SU-DHL-6 (cell line): ENCODE measurements around the gene ACOT8.
A peak's percentile ranks its signal among the peaks of the same experiment; 100 is the strongest.

ENCODE experiments used
- H2AFZ ChIP-seq: fragments of 200-600 bp; sonication (generic); 2 replicates; pipeline ENCODE4 v1.6.1; 2014; ENCODE audit warnings: low read depth, mild to moderate bottlenecking, moderate library complexity, mixed read lengths, antibody characterized with exemption, low read length; ENCODE audit not compliant: severe bottlenecking
- H3F3A ChIP-seq: fragments of 200-600 bp; shearing (Covaris generic); 2 replicates; pipeline ENCODE4 v1.6.0; 2016; ENCODE audit warnings: antibody characterized with exemption, mild to moderate bottlenecking; ENCODE audit not compliant: insufficient read depth
- H3K27ac ChIP-seq: fragments of 200-600 bp; sonication (generic); 2 replicates; pipeline ENCODE4 v1.5.1; 2016; ENCODE audit warnings: low read depth, mild to moderate bottlenecking, low read length, moderate library complexity, mixed read lengths
- H3K27me3 ChIP-seq: fragments of 200-600 bp; sonication (generic), shearing (Covaris generic); 2 replicates; pipeline ENCODE4 v1.6.0; 2014; ENCODE audit warnings: mild to moderate bottlenecking, low read length
- H3K36me3 ChIP-seq: fragments of 200-600 bp; sonication (generic); 2 replicates; pipeline ENCODE4 v1.6.1; 2014; ENCODE audit warnings: mild to moderate bottlenecking, low read length, mixed read lengths
- H3K4me2 ChIP-seq: fragments of 300-600, 200-600 bp; shearing (Covaris generic), sonication (generic); 2 replicates; pipeline ENCODE4 v1.6.0; 2014; ENCODE audit warnings: low read length, low read depth, mild to moderate bottlenecking; ENCODE audit not compliant: poor library complexity, severe bottlenecking
- H3K4me3 ChIP-seq: fragments of 200-600 bp; sonication (generic); 2 replicates; pipeline ENCODE4 v1.5.1; 2014; ENCODE audit warnings: antibody characterized with exemption, low read length, mild to moderate bottlenecking, mixed read lengths; ENCODE audit not compliant: insufficient read depth, poor library complexity, severe bottlenecking
- H3K79me2 ChIP-seq: fragments of 200-600 bp; sonication (generic); 2 replicates; pipeline ENCODE4 v1.6.1; 2014; ENCODE audit warnings: mild to moderate bottlenecking, low read length, moderate library complexity; ENCODE audit not compliant: insufficient read depth
- H3K9ac ChIP-seq: fragments of 200-600 bp; sonication (generic); 2 replicates; pipeline ENCODE4 v1.7.0; 2014; ENCODE audit warnings: mild to moderate bottlenecking, low read length
- H3K9me2 ChIP-seq: fragments of 200-600 bp; sonication (generic); replicated peaks from 2 replicates; pipeline ENCODE4 v1.6.1; 2014; ENCODE audit warnings: low read length; ENCODE audit not compliant: insufficient read depth
- H3K9me3 ChIP-seq: fragments of 200-600 bp; sonication (generic); 2 replicates; pipeline ENCODE4 v1.6.1; 2014; ENCODE audit warnings: low read length, mixed read lengths; ENCODE audit not compliant: insufficient read depth
- H4K20me1 ChIP-seq: fragments of 200-600 bp; sonication (generic); 2 replicates; pipeline ENCODE4 v1.6.1; 2014; ENCODE audit warnings: low read depth, mild to moderate bottlenecking, antibody characterized with exemption, low read length, moderate library complexity, mixed read lengths
- CTCF ChIP-seq: fragments of 200-600 bp; sonication (generic); IDR thresholded peaks from one replicate; pipeline ENCODE4 v1.5.1; 2017; ENCODE audit warnings: antibody characterized with exemption, mild to moderate bottlenecking, low read length, moderate library complexity; ENCODE audit not compliant: insufficient read depth, poor library complexity, severe bottlenecking
- EZH2phosphoT487 ChIP-seq: fragments of 200-600 bp; sonication (generic), shearing (Covaris generic); conservative IDR thresholded peaks from 2 replicates; pipeline ENCODE4 v1.6.1; 2018; ENCODE audit warnings: mild to moderate bottlenecking, antibody characterized with exemption, low read length, moderate library complexity, mixed read lengths

ACOT8 gene

GRCh38 chr20:45882469-45883099 is 25.4 kb upstream of the ACOT8 start:
- H3K27ac ChIP-seq: no peak overlapping the region
- H3K4me3 ChIP-seq: no peak overlapping the region
- no peak overlapping the region for H2AFZ ChIP-seq
- H3K9me2 ChIP-seq: no peaks in the 10 kb centered on the region
- no peaks in the 10 kb centered on the region for H3K9me3 ChIP-seq
- no peak overlapping the region for H3K9ac ChIP-seq
- no peak for TF ChIP-seq CTCF
- TF ChIP-seq EZH2phosphoT487: no peak
- H3F3A ChIP-seq: no peaks in the 10 kb centered on the region
- no peaks in the 10 kb centered on the region for H3K36me3 ChIP-seq
- peaks cover 5% of the 10 kb centered on the region for H3K79me2 ChIP-seq
- no peaks in the 10 kb centered on the region for H3K27me3 ChIP-seq
- H4K20me1 ChIP-seq: no peaks in the 10 kb centered on the region
- no peak overlapping the region for H3K4me2 ChIP-seq

- H3K9me2 ChIP-seq: no peaks in the 10 kb centered on the region
- H3K9me3 ChIP-seq: no peaks in the 10 kb centered on the region
- H3K27ac ChIP-seq: 0 out of 2 replicates have a peak within 1 kb of the TSS, but pooled peaks have one; percentile 10
- TF ChIP-seq CTCF: no peak
- no peak for TF ChIP-seq EZH2phosphoT487
- no peaks in the 10 kb centered on the region for H3K27me3 ChIP-seq
- peak within 1 kb of the TSS; percentile 97 for H3K4me2 ChIP-seq
- H3K79me2 ChIP-seq: peaks cover 5% of the 10 kb centered on the region
- H4K20me1 ChIP-seq: no peaks in the 10 kb centered on the region
- H3K9ac ChIP-seq: peak within 1 kb of the TSS; percentile 78
- H3K4me3 ChIP-seq: peak within 1 kb of the TSS; percentile 74
- H3K36me3 ChIP-seq: no peaks in the 10 kb centered on the region
- no peaks in the 10 kb centered on the region for H3F3A ChIP-seq
- H2AFZ ChIP-seq: peak within 1 kb of the TSS; percentile 29
Observed at GRCh38 chr20:45880988-45881788, 24.0 kb upstream of the ACOT8 start, which contains the start of gene ZSWIM1. Gene ZSWIM1, plus strand, starts transcription at chr20:45881227. Its CDS starts 1,366 bp downstream, at chr20:45882593.

GRCh38 chr20:45878076-45878761 is 21.0 kb upstream of the ACOT8 start:
- H3F3A ChIP-seq: no peaks in the 10 kb centered on the region
- H3K27me3 ChIP-seq: no peaks in the 10 kb centered on the region
- H3K79me2 ChIP-seq: peaks cover 5% of the 10 kb centered on the region
- no peak for TF ChIP-seq EZH2phosphoT487
- no peak for TF ChIP-seq CTCF
- no peaks in the 10 kb centered on the region for H3K9me2 ChIP-seq
- H4K20me1 ChIP-seq: no peaks in the 10 kb centered on the region
- no peak overlapping the region for H3K4me3 ChIP-seq
- H2AFZ ChIP-seq: no peak overlapping the region
- no peak overlapping the region for H3K4me2 ChIP-seq
- no peak overlapping the region for H3K9ac ChIP-seq
- H3K27ac ChIP-seq: no peak overlapping the region
- no peaks in the 10 kb centered on the region for H3K36me3 ChIP-seq
- no peaks in the 10 kb centered on the region for H3K9me3 ChIP-seq
